Measurements from ENCODE around the gene UBL3.

DNA sequence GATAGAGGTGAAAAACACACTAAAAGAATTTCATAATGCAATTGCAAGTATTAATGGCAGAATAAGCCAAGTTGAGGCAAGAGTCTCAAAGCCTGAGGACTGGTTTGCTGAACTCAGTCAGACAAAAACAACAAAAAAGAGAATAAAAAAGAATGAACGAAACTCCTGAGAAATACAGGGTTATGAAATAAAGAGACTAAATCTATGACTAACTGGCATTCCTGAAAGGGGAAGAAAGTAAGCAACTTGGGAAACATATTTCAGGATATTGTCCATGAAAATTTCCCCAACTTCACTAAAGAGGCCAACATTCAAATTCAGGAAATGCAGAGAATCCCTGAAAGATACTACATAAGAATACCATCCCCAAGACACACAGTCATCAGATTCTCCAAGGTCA is 47.8 kb downstream of the UBL3 start:
- TF ChIP-seq, protein P1, sequence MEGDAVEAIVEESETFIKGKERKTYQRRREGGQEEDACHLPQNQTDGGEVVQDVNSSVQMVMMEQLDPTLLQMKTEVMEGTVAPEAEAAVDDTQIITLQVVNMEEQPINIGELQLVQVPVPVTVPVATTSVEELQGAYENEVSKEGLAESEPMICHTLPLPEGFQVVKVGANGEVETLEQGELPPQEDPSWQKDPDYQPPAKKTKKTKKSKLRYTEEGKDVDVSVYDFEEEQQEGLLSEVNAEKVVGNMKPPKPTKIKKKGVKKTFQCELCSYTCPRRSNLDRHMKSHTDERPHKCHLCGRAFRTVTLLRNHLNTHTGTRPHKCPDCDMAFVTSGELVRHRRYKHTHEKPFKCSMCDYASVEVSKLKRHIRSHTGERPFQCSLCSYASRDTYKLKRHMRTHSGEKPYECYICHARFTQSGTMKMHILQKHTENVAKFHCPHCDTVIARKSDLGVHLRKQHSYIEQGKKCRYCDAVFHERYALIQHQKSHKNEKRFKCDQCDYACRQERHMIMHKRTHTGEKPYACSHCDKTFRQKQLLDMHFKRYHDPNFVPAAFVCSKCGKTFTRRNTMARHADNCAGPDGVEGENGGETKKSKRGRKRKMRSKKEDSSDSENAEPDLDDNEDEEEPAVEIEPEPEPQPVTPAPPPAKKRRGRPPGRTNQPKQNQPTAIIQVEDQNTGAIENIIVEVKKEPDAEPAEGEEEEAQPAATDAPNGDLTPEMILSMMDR (IDR thresholded peaks at IDR 0.05), result no peak
- no peak for TF ChIP-seq POLR2A (IDR thresholded peaks at IDR 0.05)
